ENCODE data around the gene MAML3.

DNA sequence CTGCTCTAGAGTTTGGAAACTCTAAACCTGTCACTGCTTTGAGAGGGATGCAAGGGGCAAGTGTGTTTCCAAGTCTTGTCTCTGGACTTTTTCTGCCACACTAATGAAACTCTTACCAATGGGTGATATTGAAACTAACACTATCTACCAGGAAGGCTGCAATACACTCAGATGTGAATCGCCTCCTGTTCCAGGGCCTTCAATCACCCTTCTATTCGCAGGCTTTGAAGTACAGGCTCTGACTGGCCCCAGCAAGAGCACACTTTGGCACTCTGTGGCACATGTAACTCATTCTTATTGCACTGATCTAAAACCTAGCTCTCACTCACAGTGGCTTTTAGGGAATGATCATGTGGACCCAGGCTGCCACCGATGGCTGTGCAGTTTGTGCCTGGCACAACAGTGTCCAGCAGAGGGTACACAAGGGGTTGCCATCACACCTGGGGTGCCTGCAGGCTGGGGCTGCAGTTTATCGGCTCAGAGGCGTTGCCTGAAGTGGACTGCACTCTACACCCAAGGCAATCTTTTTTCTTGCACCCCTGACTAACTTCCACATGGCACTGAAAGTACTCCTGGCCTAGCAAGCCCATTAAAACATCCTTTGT lies 277.5 kb downstream of the MAML3 start:
- TF ChIP-seq, protein P1, sequence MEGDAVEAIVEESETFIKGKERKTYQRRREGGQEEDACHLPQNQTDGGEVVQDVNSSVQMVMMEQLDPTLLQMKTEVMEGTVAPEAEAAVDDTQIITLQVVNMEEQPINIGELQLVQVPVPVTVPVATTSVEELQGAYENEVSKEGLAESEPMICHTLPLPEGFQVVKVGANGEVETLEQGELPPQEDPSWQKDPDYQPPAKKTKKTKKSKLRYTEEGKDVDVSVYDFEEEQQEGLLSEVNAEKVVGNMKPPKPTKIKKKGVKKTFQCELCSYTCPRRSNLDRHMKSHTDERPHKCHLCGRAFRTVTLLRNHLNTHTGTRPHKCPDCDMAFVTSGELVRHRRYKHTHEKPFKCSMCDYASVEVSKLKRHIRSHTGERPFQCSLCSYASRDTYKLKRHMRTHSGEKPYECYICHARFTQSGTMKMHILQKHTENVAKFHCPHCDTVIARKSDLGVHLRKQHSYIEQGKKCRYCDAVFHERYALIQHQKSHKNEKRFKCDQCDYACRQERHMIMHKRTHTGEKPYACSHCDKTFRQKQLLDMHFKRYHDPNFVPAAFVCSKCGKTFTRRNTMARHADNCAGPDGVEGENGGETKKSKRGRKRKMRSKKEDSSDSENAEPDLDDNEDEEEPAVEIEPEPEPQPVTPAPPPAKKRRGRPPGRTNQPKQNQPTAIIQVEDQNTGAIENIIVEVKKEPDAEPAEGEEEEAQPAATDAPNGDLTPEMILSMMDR (IDR thresholded peaks at IDR 0.05; ENCODE audit: poor library complexity): no peak
- TF ChIP-seq EZH2 (IDR thresholded peaks at IDR 0.05; ENCODE audit: borderline replicate concordance): no peak
- TF ChIP-seq EZH2phosphoT487 (IDR thresholded peaks at IDR 0.05; ENCODE audit: low read depth, severe bottlenecking, unreplicated experiment): no peak

Data from hepatocyte (in vitro differentiated cells).